Glutamatergic neuron (in vitro differentiated cells): Measurements from ENCODE around the gene MT1X. TPM values are rescaled to one million over a fixed set of nuclear protein-coding genes. Genes with fewer than 3 reads are reported as not detected.

Experiments used
- DNase-seq: peaks from one replicate; pipeline ENCODE4 v3.0.0; 2022
- H3K27ac Mint-ChIP-seq: one replicate; pipeline ENCODE4 v1.8.0; 2020; ENCODE audit warnings: mild to moderate bottlenecking, mixed read lengths, inconsistent platforms; ENCODE audit not compliant: unreplicated experiment
- H3K27me3 Mint-ChIP-seq: one replicate; pipeline ENCODE4 v1.8.0; 2020; ENCODE audit warnings: mild to moderate bottlenecking, moderate library complexity, mixed read lengths, inconsistent platforms; ENCODE audit not compliant: unreplicated experiment
- H3K36me3 Mint-ChIP-seq: one replicate; pipeline ENCODE4 v1.8.0; 2020; ENCODE audit warnings: mild to moderate bottlenecking, mixed read lengths, inconsistent platforms; ENCODE audit not compliant: unreplicated experiment
- H3K4me1 Mint-ChIP-seq: one replicate; pipeline ENCODE4 v1.8.0; 2020; ENCODE audit warnings: mild to moderate bottlenecking, low read depth, mixed read lengths, inconsistent platforms; ENCODE audit not compliant: unreplicated experiment
- H3K4me3 Mint-ChIP-seq: one replicate; pipeline ENCODE4 v1.8.0; 2020; ENCODE audit warnings: mild to moderate bottlenecking, mixed read lengths, inconsistent platforms; ENCODE audit not compliant: unreplicated experiment
- H3K9me3 Mint-ChIP-seq: one replicate; pipeline ENCODE4 v1.8.0; 2020; ENCODE audit warnings: mild to moderate bottlenecking, moderate library complexity, mixed read lengths, inconsistent platforms; ENCODE audit not compliant: unreplicated experiment
- total RNA-seq: library from RNA; stranded (reverse); fragmentation: NEBNext Ultra II Directional; extraction: Animal tissue kit (Norgen Biotek cat#: 25700); gene quantifications from one replicate; pipeline ENCODE4 v1.2.1, GENCODE V29; 2021; ENCODE audit not compliant: unreplicated experiment
- TF ChIP-seq, protein P1 (sequence below): fragments of 200-600 bp; sonication (generic); IDR thresholded peaks from one replicate; pipeline ENCODE4 v1.5.0; 2021; ENCODE audit not compliant: partially characterized antibody, unreplicated experiment

Gene MT1X
- total RNA-seq, 1 donor from 2014 or later = 9.5 TPM

DNA sequence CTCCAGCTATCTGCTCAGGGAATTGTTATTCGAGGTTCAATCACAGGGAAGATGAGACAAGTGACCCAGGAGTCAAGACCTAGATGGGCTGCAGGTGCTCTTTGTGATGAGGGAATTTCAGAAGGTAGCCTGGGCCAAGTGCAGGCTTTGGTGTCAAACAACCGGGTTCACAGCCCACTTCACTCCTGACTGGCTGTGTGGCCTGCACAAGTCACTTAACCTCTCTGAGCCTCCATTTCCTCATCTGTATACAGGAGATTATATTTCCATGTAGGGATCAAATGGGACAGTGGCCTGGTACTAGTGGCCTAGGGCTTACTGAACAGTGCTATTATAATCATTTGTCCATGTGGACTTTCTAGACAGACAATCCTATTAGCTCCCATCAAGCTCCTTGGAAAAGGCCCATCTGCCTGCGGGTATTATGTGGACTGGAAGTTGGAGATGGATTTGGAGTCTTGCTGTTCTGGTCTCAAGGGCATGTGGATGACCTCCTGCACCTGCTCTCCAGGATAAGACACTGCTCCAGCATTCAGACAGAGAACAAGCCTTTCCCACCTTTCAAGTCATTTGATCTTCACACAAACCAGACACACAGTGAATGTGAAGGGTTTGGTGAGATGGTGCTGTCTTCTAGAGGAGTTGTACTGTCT is 3.1 kb upstream of the MT1X start:
- Mint-ChIP-seq H3K4me3 (no peak overlapping the region), H3K27me3 (peaks cover 18% of the 10 kb centered on the region), H3K27ac (no peak overlapping the region), H3K36me3 (no peaks in the 10 kb centered on the region), H3K9me3 (peaks cover 1% of the 10 kb centered on the region), H3K4me1 (peaks cover 11% of the 10 kb centered on the region)
- no peak for DNase-seq
- TF ChIP-seq, protein P1, sequence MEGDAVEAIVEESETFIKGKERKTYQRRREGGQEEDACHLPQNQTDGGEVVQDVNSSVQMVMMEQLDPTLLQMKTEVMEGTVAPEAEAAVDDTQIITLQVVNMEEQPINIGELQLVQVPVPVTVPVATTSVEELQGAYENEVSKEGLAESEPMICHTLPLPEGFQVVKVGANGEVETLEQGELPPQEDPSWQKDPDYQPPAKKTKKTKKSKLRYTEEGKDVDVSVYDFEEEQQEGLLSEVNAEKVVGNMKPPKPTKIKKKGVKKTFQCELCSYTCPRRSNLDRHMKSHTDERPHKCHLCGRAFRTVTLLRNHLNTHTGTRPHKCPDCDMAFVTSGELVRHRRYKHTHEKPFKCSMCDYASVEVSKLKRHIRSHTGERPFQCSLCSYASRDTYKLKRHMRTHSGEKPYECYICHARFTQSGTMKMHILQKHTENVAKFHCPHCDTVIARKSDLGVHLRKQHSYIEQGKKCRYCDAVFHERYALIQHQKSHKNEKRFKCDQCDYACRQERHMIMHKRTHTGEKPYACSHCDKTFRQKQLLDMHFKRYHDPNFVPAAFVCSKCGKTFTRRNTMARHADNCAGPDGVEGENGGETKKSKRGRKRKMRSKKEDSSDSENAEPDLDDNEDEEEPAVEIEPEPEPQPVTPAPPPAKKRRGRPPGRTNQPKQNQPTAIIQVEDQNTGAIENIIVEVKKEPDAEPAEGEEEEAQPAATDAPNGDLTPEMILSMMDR = no peak

DNA sequence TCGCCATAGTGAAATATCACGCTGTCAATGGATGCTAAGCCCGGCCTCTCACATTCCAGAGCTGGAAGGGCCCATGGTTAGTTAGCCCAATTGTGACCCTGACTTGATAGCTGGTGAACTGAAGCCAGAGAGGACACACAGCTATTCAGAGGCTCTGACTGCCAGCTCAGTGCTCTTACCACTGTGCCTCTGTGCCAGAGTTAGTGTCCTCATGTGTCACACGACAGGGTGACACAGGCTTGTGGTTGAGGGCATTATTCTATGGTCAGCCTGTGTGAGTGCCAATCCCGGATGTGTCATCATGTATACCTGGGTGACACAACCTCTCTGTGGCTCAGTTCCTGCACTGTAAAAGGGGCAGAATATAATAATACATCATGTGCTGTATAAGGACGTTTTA is 2.5 kb upstream of the MT1X start:
- TF ChIP-seq, protein P1 = no peak
- no peaks in the 10 kb centered on the region for H3K36me3 Mint-ChIP-seq
- H3K27me3 Mint-ChIP-seq = peaks cover 13% of the 10 kb centered on the region
- DNase-seq = no peak
- H3K4me3 Mint-ChIP-seq = no peak overlapping the region
- peaks cover 1% of the 10 kb centered on the region for H3K9me3 Mint-ChIP-seq
- peaks cover 10% of the 10 kb centered on the region for H3K4me1 Mint-ChIP-seq
- no peak overlapping the region for H3K27ac Mint-ChIP-seq

DNA sequence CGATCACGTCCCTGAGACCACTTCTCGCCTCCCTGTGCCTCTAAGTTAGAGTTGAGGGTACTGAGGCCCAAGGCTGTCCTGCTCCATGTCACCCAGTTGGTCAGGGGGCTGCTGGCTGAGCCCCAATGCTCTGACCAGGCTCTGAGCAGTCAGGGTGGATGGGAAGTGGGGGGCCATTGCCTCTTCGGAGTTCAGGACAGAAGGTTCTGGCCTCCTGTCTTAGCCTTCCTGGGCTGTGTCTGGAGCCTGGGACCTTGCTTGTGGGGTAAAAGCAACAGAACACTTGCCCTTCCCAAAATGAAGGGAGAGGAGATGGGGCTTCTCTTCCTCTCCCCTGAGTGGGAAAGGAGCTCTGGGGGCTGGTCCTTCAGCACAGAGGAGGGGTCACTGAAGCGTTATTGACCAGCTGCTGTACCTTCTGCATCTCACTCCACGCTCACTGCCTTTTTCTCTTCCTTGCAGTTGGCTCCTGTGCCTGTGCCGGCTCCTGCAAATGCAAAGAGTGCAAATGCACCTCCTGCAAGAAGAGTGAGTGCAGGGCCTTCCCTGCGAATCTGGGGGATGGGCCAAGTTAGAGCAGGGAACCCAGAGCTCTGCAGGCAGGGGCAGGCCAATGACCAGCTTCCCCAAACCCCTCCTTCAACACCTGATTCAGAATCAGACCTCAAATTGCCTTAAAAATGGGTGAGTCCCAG is 580 bp downstream of the MT1X start:
- DNase-seq = no peak
- H3K9me3 Mint-ChIP-seq = peaks cover 1% of the 10 kb centered on the region
- H3K27me3 Mint-ChIP-seq = no peaks in the 10 kb centered on the region
- peak overlapping the region; percentile 90 for H3K4me3 Mint-ChIP-seq
- H3K4me1 Mint-ChIP-seq = peaks cover 7% of the 10 kb centered on the region
- H3K36me3 Mint-ChIP-seq = peaks cover 10% of the 10 kb centered on the region
- TF ChIP-seq, protein P1 = no peak
- no peak overlapping the region for H3K27ac Mint-ChIP-seq

DNA sequence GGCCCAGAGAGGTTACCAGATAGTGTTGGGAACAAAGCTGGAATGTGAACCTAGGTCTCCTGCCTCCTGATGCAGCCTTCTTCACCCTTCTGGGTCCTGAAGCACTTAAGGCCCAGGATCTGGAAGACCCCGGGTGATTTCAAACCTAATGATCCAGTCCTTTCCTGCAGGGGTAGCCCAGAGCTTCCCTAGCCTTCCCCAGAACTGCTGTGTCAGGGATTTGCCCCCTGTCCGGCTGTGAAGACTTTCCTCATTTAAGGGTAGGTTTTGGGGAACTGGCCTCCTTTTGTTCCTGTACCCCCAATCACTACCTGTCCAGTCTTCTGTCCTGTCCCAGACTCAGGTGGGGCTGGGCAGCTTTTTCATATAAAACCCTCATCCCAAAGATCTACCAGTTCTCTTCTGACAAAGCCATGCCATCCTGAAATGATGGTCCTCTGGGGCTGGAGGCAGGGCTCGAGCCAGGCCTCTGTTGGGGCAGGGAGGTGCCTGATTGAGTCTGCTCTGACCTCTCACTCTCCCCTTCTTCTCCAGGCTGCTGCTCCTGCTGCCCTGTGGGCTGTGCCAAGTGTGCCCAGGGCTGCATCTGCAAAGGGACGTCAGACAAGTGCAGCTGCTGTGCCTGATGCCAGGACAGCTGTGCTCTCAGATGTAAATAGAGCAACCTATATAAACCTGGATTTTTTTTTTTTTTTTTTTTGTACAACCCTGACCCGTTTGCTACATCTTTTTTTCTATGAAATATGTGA is 1.3 kb downstream of the MT1X start:
- Mint-ChIP-seq H3K27ac (no peak overlapping the region), H3K9me3 (peaks cover 1% of the 10 kb centered on the region), H3K27me3 (no peaks in the 10 kb centered on the region)

More for the DNA sequence above, 1.3 kb downstream of the MT1X start:
- DNase-seq = no peak
- H3K36me3 Mint-ChIP-seq = peaks cover 12% of the 10 kb centered on the region
- TF ChIP-seq, protein P1 = no peak
- peak overlapping the region; percentile 90 for H3K4me3 Mint-ChIP-seq
- H3K4me1 Mint-ChIP-seq = peaks cover 7% of the 10 kb centered on the region
